Stomach (tissue), 4 donors: ENCODE measurements around the gene FMO4.

Source experiments
- EP300 ChIP-seq: sonication (generic); formaldehyde crosslinking; IDR thresholded peaks from one replicate; pipeline ENCODE4 v1.6.1; 2017; ENCODE audit warnings: antibody characterized with exemption
- POLR2A ChIP-seq, 4 donors: fragments of 450-650 bp; IDR thresholded peaks; one replicate each; pipeline ENCODE4 v1.6.1; 2016; ENCODE audit warnings: antibody characterized with exemption in 4 of 4, control low read depth in 2 of 4, mild to moderate bottlenecking in 1 of 4, moderate library complexity in 1 of 4
- POLR2AphosphoS5 ChIP-seq, 3 donors: sonication (generic); formaldehyde crosslinking; IDR thresholded peaks; one replicate each; pipeline ENCODE4 v1.6.1; 2016; ENCODE audit warnings: antibody characterized with exemption in 3 of 3
- TF ChIP-seq, protein P1 (sequence below), 7 experiments: fragments of 450-650 bp in 4 of 7; fragments of 200-600 bp in 3 of 7; sonication (generic) in 3 of 7; IDR thresholded peaks; one replicate each; pipeline ENCODE4 v1.5.1; 2016 to 2019; ENCODE audit warnings: antibody characterized with exemption in 7 of 7, control low read depth in 2 of 7, mild to moderate bottlenecking in 1 of 7

GRCh38 chr1:171290621-171291020 is 23.4 kb upstream of the FMO4 start:
- TF ChIP-seq, protein P1, sequence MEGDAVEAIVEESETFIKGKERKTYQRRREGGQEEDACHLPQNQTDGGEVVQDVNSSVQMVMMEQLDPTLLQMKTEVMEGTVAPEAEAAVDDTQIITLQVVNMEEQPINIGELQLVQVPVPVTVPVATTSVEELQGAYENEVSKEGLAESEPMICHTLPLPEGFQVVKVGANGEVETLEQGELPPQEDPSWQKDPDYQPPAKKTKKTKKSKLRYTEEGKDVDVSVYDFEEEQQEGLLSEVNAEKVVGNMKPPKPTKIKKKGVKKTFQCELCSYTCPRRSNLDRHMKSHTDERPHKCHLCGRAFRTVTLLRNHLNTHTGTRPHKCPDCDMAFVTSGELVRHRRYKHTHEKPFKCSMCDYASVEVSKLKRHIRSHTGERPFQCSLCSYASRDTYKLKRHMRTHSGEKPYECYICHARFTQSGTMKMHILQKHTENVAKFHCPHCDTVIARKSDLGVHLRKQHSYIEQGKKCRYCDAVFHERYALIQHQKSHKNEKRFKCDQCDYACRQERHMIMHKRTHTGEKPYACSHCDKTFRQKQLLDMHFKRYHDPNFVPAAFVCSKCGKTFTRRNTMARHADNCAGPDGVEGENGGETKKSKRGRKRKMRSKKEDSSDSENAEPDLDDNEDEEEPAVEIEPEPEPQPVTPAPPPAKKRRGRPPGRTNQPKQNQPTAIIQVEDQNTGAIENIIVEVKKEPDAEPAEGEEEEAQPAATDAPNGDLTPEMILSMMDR (IDR thresholded peaks at IDR 0.05), result no peak
- TF ChIP-seq POLR2A (IDR thresholded peaks at IDR 0.05) (no peak), POLR2AphosphoS5 (IDR thresholded peaks at IDR 0.05) (no peak), EP300 (no peak)
